Coronary artery (tissue), 2 donors: Measurements from ENCODE around the gene RAB28.

Experiments used
- DNase-seq: peaks from one replicate; pipeline ENCODE4 v3.0.0-alpha.2; 2017; ENCODE audit warnings: low spot score
- H3K27ac ChIP-seq, 2 donors: fragments of 200-600 bp; sonication (generic); one replicate each; pipeline ENCODE4 v1.5.1; 2016 to 2019
- H3K4me3 ChIP-seq: fragments of 200-600 bp; sonication (generic); 2 replicates; pipeline ENCODE4 v1.5.1; 2016; ENCODE audit warnings: mild to moderate bottlenecking, moderate library complexity
- CTCF ChIP-seq: fragments of 200-600 bp; sonication (generic); IDR thresholded peaks from one replicate; pipeline ENCODE4 v1.5.1; 2019; ENCODE audit warnings: antibody characterized with exemption

Gene RAB28

GRCh38 chr4:13384055-13384454 is 100.1 kb downstream of the RAB28 start:
- DNase-seq = no peak
- H3K4me3 ChIP-seq = no peak overlapping the region
- TF ChIP-seq CTCF = no peak
- H3K27ac ChIP-seq = no peak overlapping the region

GRCh38 chr4:13378973-13379759 is 105.0 kb downstream of the RAB28 start:
- Histone ChIP-seq H3K27ac (no peak overlapping the region), H3K4me3 (no peak overlapping the region)
- DNase-seq = no peak
- TF ChIP-seq CTCF = no peak

- no peak for DNase-seq
- Histone ChIP-seq H3K27ac (no peak overlapping the region), H3K4me3 (no peak overlapping the region)
- no peak for TF ChIP-seq CTCF
These were observed 113.1 kb downstream of the RAB28 start for GRCh38 chr4:13371048-13371447.

- Histone ChIP-seq H3K27ac (no peak overlapping the region), H3K4me3 (no peak overlapping the region)
- DNase-seq = no peak
- TF ChIP-seq CTCF = no peak
These were observed 115.9 kb downstream of the RAB28 start for GRCh38 chr4:13368217-13368616.

GRCh38 chr4:13367691-13368090 is 116.4 kb downstream of the RAB28 start:
- TF ChIP-seq CTCF = no peak
- DNase-seq = no peak
- Histone ChIP-seq H3K4me3 (no peak overlapping the region), H3K27ac (no peak overlapping the region)

GRCh38 chr4:13367244-13367643 is 116.9 kb downstream of the RAB28 start:
- Histone ChIP-seq H3K4me3 (no peak overlapping the region), H3K27ac (no peak overlapping the region)
- no peak for TF ChIP-seq CTCF
- no peak for DNase-seq

- no peak for DNase-seq
- TF ChIP-seq CTCF = no peak
- no peak overlapping the region for H3K27ac ChIP-seq
- H3K4me3 ChIP-seq = no peak overlapping the region
These were observed 118.9 kb downstream of the RAB28 start for GRCh38 chr4:13365195-13365594.
